Erythroblast (primary cell): ENCODE measurements around the gene GRM5.
"Not testable (repeated sequence)": the region's sequence is repeated elsewhere in the genome, so short reads cannot be mapped to it uniquely, and the experiment has no call there.

Source experiments
- DNase-seq, 2 experiments: peaks; one replicate each; lab custom pipeline; 2025; lab: John Stamatoyannopoulos, UW
- GATA1 ChIP-seq: IDR thresholded peaks from 2 replicates; pipeline ENCODE4 v1.6.1; 2011; ENCODE audit warnings: low read depth, mild to moderate bottlenecking, control low read depth, low read length, moderate library complexity
- POLR2A ChIP-seq: IDR thresholded peaks from 2 replicates; pipeline ENCODE4 v1.6.1; 2011; ENCODE audit warnings: mild to moderate bottlenecking, low read length

GRM5 gene

DNA sequence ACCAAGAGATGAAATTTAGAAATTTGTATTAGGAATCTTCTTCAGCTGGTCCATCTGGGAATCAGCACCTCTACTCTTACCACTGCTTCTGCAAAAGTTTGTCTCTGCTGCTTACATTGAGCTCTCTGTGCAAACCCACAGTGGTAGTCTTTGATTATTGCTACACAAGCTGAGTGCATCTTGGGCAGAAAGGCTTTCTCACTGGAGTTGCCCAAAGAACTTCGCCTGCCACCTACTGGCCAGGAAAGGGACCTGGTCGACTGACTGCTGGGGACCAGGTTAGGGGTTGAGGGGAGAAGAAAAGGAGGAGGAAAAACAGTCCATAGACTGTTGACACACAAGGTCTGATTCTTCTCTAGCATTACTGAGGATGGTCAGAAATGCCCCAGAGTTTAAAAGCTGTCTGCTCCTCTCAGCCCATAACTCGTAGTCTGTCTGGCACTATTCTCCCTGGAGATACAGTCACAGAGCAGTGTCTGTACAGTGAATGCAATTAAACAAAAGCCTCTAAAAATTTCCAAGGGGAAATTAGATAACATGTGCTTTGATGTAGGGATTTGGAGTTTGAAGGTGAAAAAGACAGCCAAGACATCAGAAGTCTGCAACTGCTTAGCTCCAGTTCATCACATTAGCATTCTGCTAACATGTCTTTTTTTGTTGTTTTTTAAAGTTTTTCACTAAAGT, 513.3 kb downstream of the GRM5 start:
- peak; percentile 45 to 66 for DNase-seq
- TF ChIP-seq POLR2A (no peak), GATA1 (no peak)

DNA sequence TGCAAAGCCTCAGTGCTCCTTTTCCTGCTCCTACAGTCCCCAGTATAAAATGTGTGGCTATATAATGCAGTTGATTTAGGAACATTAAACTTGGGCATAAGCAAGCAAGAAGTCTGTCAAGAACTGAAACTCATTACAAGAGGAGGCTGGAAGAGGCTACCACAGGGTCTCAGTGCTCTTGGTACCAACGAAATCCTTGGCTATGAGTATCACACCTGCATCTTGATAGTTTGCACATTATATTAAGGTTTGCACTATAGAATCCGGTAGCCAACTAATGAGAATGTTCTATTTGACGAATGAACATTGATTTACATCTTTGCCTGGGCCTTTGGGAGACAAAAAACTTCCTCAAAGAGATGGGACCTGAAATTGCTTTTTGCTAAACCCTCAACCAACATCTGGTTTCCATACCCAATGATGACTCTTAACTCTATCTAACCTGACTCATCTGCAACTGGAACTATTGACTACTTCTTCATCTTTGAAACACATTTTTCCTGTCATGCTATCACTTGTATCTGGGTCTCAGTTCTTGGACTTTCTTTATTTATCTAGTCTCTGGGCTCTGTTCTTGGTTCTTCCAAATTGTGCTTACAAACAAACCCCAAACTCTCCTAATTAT, 521.0 kb downstream of the GRM5 start:
- TF ChIP-seq GATA1 = no peak
- TF ChIP-seq POLR2A = no peak
- no peak for DNase-seq

DNA sequence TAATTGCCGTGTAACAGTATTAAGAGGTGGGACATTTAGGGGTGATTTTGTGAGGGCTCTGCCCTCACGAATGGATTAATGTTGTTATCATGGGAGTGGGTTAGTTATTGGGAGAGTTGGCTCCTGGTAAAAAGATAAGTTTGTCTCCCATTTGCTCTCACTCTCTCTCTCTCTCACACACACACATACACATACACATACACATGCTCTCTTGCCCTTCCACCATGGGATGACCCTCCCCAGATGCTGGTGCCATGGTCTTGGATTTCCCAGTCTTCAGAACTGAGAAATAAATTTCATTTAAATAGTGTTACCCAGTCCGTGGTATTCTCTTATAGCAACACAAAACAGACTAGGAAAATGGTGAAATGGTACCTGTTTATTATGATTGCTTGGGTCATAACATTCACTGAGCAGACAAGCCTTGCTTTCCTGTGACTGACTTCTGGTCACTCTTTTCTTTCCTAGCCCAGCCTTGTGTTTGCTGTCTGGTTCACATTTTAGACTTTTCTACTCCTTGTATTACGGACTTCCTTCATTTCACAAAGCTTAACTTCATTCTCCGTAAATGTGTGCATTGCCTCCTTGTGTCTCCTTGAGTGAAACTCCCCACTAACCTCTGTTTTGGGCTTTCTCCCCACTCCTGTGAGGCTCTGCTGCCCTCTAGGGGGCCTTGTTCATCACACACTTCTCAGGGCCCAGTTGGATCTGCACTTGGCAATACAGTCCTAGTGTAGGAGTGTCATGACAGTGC, 521.7 kb downstream of the GRM5 start:
- peak; percentile 64 to 70 for DNase-seq

DNA sequence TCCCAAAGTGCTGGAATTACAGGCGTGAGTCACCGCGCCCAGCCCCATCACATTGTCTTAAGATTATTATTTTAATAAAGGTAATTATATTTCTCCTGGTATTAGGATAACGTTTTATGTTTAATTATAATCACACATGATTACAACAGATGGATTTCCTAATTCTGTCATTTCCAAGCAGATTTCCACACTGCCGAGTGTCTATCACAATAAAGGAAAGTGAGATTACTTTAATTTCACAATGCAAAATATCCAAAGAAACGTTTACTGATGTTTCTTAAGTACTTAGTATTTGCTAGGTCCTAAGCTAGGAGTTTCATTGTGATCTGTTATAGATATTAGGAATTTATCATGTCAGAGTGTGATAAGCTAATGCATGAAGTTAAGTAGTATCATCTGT, 524.8 kb downstream of the GRM5 start:
- no peak for DNase-seq
- no peak for TF ChIP-seq POLR2A
- TF ChIP-seq GATA1 = no peak

More for the DNA sequence above, 521.7 kb downstream of the GRM5 start:
- no peak for TF ChIP-seq GATA1
- TF ChIP-seq POLR2A = no peak

DNA sequence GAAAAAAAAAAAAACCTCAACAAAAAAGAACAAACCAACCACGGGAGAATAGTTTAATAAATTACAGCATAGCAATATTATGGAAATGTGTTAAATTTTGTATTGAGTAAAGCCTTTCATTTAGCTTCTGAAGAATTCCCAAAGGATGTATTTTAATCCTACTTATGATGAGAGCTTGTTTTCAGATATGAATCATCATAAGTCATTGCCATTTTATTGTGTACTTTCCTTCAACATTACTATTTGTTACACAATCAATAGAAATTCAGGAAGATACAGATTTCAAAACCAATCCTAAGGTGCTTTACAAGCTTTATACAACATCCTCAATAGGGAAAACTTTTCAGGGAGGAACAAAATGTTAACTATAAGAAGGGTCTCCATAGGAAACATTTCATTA, 527.7 kb downstream of the GRM5 start:
- no peak for DNase-seq
- no peak for TF ChIP-seq GATA1
- TF ChIP-seq POLR2A = no peak

DNA sequence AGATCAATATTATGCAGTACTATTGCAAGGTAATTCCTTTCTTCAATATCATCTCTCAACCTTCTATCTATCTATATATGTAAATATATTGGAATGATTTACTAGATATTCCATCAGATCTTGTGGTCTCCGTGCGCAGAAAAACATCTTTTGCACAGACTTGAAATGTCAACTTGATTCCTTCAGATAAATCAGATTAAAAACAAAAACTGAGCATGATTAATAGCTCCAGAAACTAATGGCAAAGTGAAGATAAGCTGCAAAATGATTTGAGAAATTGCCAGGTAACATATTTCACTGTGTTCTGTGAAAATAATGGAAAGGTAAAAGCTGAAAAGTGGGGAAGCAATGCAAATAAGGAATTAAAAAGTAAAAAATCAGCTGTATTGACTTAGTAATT, 528.2 kb downstream of the GRM5 start:
- DNase-seq = no peak
- TF ChIP-seq GATA1 (no peak), POLR2A (no peak)

DNA sequence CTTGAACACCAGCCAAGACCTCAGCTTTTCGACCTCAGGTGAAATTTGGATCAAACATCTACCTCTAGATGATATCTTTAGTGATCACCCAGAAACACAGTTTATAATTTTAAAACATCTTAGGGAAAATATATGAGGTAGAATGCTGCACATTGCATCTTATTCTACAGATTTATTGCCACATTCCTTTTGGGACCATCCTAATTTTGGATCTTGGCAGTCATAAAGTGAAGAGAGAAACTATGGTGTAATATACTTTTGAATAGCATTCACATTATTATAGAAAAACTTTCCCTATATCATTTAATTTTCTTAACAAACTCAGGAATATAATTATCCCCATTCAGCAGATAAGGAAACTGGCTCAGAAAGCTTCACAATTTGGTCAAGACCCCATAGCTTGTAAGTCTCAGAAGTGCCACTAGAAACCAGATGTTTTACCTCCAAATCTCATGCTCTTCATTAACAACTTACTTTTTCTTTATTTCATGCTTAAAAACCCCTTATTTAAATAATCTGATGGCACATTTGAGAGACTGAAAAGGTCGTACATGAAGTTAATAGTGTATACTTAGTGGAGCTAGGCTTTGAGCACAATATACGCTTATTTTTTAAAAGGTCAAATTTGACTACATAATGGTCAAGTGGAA, 529.0 kb downstream of the GRM5 start:
- no peak for TF ChIP-seq POLR2A
- no peak for TF ChIP-seq GATA1

DNA sequence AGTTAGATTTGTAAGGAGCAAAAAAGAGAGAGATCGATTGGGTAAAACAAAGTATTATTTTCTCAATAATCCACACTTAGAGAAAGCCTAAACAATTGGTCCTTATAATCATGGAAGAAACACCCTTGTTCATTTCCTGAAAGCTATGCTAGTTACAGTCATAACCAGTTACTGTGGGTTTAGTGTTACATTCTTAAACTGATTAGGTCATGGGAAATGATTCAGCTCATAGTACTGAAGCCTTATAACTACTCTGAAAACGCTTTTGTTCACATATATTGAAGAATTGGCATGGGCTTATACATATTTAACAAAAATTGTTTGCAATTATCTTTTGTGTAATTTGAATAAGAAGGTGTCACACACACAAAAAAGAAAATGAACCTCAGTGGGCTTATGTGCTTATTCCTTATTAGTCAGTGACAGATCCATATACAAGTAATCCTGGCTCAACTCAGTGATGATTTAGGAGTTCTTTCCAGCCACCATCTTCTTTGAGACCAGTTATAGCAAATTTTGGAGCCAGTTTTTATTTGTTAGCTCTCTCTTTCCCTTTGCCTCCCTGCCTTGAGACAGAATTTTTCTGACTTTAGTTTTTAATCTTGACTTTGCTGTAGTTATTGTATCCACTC, 529.8 kb downstream of the GRM5 start:
- no peak for DNase-seq

More for the DNA sequence above, 529.0 kb downstream of the GRM5 start:
- DNase-seq = no peak

DNA sequence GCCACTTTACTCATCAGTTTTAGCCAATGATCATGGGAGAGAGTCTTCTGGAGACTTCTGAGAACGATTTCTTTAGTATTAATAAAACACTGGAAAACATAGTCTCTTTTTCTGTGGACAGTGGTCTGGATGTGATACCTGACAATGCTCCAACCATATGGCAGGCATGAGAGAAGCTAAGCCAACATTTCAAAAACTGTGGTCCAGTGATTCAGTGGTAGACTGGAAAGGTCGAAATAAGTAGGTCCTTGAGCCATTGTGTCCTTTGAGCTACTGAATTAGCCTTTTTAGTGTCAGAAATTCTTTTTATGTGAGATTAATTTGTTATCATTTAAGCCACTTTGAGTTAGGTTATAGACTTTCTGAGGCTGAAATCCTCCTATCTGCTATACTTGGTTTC, 530.5 kb downstream of the GRM5 start:
- DNase-seq = no peak
- TF ChIP-seq GATA1 = no peak

More for the DNA sequence above, 529.8 kb downstream of the GRM5 start:
- TF ChIP-seq GATA1 = no peak
- TF ChIP-seq POLR2A = no peak

DNA sequence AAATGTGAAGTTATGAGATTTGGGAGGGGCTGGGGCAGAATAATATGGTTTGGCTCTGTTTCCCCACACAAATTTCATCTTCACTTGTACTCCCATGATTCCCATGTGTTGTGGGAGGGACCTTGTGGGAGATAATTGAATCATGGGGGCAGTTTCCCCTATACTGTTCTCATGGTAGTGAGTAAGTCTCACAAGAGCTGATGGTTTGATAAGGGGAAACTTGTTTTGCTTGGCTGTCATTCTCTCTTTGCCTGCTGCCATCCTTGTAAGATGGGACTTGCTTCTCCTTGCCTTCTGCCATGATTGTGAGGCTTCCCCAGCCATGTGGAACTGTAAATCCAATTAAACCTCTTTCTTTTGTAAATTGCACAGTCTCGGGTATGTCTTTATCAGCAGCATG, 531.1 kb downstream of the GRM5 start:
- DNase-seq = not testable (repeated sequence)

DNA sequence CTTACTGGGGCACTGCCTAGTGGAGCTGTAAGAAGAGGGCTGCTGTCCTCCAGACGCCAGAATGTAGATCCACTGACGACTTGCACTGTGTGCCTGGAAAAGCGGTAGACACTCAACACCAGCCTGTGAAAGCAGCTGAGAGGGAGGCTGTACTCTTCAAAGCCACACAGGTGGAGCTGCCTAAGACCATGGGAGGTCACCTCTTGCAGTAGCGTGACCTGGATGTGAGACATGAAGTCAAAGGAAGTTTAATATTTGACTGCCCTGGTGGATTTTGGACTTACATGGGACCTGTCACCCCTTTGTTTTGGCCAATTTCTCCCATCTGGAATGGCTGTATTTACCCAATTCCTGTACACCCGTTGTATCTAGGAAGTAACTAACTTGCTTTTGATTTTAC, 531.6 kb downstream of the GRM5 start:
- DNase-seq = no peak

DNA sequence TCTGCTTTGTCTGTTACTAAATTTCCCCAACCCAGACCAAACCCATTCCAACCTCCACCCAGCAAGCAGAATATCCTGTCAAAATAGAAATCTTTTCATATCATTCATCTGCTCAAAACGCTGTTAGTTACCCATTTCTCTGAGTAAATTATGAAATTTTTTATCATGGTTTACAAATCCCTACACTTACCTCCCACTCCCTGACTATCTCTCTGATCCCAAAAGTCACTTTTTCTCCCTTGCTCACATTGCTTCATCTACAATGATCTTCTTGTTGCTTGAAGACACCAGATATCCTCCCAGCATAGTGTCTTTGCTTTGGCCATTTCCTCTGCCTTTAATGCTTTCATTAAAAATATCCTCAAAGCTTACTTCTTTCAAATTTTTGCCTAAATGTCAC, 532.8 kb downstream of the GRM5 start:
- TF ChIP-seq POLR2A (no peak), GATA1 (no peak)
- no peak for DNase-seq

More for the DNA sequence above, 531.6 kb downstream of the GRM5 start:
- TF ChIP-seq POLR2A (no peak), GATA1 (no peak)

DNA sequence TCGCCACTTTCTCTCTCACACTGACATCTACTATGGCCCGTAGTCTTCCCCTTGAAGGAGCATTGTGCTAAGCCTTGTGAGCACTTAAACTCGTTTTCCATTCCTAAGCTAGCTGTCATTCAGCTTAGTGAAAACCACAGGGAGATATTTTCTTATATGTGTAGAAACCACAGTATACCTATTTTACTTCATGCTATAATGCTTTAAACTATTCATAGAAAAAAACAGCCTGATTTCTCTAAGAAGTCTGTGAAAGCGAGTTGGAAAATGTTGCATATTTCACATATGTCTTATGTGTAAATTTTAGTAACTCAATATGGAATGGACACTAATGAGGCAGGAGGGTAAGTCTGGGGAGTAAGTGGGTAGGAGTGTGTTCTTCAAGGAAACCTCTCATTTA, 534.0 kb downstream of the GRM5 start:
- TF ChIP-seq POLR2A (no peak), GATA1 (no peak)
- no peak for DNase-seq
